GM19463 (cell line): ENCODE data around the gene VRK3.

ENCODE experiments used
- ATAC-seq: cut with Tn5 transposase; IDR thresholded peaks from one replicate; pipeline ENCODE4 v1.9.1; 2021; ENCODE audit warnings: mild to moderate bottlenecking, moderate library complexity; ENCODE audit not compliant: unreplicated experiment

Gene VRK3

GRCh38 chr19:49932731-49933131, 92.4 kb downstream of the VRK3 start:
- ATAC-seq: no peak

- no peak for ATAC-seq
Observed at GRCh38 chr19:49932041-49932451, 93.1 kb downstream of the VRK3 start.

DNA sequence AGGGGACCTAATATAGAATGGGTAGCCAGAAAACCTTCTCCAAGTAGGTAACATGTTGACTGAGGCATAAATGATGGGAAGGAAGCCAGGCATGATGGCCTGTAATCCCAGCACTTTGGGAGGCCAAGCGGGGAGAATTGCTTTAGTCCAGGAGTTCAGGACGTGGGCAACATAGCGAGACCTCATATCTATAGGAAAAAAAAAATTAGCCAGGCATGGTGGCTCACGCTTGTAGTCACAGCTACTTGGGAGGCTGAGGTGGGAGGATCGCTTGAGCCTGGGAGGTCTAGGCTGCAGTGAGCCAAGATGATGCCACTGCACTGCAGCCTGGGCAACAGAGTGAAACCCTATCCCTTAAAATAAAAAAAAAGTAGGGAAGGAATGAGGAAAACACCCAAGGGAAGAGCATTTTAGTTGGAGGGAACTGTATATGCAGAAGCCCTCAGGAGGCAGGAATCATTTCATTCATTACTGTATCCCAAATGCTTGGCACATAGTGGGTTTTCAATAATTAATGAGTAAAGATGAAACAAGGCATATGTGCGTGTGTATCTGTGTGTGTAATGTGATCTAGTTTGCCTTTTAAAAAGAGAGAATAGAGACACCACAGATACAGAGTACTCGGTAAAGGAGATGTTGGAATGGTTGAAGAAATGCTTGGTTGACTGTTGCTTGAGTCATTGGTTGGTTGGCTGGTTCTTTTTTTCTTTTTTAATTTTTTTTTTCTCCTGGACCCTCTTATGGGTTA, 93.7 kb downstream of the VRK3 start:
- ATAC-seq: no peak

GRCh38 chr19:49930483-49931011, 94.6 kb downstream of the VRK3 start:
- no peak for ATAC-seq

DNA sequence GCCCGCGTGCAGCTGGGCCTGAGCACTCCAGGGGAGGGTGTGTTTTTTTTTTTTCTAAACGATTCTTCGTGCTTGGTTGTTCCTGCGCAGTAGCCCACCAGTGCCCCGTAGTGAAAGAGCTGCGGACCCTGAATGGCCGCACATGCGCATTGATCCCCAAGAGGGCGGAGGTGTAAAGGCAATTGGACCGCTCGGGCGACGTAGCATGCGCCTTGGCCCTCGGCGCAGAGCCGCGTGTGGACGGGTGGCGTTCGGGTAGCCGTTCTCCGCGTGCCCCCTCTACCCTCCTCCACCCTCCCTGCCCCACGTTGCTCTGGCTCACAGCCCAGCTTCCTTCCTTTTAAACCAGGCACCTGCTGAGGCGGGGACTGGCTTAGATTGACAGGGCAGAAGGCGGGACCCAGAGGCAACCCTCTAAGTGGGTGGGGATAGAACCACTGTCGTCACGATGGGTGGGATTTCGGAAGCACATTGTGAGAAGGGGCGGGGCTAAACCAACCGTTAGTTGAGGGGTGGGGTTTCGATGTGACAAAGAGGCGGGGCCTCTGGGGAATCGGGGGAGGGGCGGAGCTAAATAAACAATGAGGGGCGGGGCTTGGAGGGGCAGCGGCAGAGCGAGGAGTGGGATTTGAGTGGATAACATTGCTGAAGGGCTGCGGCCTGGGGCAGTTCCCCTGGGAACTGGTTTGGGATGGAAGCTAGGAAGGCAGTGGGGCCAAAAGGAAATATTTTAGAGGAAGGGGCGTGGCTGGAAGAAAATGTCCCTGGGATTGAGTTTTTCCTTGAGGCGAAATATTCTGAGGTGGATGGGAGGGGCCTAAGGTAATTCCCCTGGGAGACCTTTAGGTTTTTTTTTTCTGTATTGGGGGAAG, 95.3 kb downstream of the VRK3 start:
- peak; percentile 66 for ATAC-seq

DNA sequence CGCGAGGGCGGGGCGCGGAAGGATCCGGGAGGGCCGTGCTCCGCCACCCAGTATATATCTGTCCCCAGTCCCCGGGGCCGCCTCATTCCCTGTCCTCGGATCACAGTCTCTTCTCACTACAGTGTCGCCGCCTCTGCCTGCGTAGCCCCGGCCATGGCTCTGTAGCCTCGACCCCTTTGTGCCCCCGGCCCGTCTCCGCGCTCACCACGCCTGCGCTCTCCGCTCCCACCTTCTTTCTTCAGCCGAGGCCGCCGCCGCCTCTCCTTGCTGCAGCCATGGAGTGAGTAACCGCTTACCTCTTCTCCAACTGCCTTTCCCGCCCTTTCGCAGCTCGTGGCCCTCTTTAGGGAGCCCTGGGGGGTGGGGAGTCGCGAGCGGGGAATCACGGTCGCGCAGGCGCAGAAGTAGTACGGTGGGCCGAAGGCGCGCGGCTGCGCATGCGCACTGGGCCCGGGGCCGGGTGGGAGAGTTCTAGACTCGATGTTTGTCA, 96.0 kb downstream of the VRK3 start, which contains the start of the genes ATF5 and NUP62:
TSS of gene ATF5 (plus strand) at position 85 of the 490 bp plus-strand sequence. CDS start 1,646 bp downstream, outside the sequence.
TSS of gene NUP62 (minus strand) at position 384 of the 490 bp plus-strand sequence. CDS start 19,697 bp downstream, outside the sequence.
- ATAC-seq: peak; percentile 45

DNA sequence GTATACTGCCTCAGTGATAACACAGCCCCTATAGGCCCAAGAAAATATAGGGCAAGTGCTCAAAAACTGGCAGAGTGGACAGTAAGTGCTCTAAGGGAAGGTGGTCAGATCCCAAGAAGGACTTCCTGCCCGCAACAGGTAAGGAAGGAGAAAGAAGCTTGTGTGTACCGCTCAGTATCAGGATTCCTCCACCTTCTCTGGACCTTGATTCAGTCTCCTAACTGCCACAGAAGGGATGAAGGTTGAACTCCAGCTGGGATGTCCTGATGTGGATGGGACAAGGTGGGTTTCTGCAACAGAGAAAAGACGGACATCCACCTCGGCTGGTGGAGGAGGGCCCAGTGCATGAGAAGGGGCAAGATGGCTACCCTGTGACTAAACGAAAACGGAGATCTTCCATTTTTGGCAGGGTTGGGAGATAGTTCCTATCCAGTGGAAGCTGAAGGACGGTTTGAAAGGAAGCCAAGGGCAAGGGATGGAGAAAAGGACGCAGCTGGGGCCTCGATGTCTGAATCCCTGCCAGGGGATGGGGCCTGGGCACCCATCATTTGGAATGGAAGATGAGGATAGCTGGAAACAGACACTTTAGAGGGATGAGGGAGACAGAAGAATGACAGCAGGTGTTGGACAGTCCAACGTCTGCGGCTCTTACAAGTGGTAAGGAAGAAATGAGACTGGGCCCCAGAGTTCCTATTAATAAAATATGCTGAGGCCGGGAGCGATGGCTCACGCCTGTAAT, 97.5 kb downstream of the VRK3 start:
- ATAC-seq: no peak

DNA sequence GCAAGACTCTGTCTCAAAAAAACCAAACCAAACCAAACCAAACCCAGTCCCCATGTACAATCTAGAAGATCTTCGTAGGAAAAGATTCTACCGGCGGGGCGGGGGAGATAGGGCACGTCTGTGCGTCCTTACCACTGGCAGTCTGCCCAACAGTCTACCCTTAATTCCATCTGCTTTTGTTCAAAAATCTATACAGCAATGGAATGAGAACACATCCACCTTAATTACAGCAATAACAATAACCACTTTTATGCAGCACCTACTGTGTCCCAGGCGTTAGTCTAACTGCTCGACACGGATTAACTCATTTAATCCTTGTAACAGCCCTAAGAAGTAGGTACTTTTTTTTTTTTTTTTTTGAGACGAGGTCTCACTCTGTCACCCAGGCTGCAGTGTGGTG, 98.7 kb downstream of the VRK3 start:
- ATAC-seq: no peak
